HG02970 (cell line): ENCODE results near the gene OPA3.
A peak's percentile ranks its signal among the peaks of the same experiment; 100 is the strongest.
"Not testable (repeated sequence)": the region's sequence is repeated elsewhere in the genome, so short reads cannot be mapped to it uniquely, and the experiment has no call there.

Experiments
- ATAC-seq: cut with Tn5 transposase; IDR thresholded peaks from one replicate; pipeline ENCODE4 v1.9.1; 2021; ENCODE audit warnings: mild to moderate bottlenecking, moderate library complexity, moderate number of reproducible peaks; ENCODE audit not compliant: unreplicated experiment, low FRiP score

Gene OPA3

DNA sequence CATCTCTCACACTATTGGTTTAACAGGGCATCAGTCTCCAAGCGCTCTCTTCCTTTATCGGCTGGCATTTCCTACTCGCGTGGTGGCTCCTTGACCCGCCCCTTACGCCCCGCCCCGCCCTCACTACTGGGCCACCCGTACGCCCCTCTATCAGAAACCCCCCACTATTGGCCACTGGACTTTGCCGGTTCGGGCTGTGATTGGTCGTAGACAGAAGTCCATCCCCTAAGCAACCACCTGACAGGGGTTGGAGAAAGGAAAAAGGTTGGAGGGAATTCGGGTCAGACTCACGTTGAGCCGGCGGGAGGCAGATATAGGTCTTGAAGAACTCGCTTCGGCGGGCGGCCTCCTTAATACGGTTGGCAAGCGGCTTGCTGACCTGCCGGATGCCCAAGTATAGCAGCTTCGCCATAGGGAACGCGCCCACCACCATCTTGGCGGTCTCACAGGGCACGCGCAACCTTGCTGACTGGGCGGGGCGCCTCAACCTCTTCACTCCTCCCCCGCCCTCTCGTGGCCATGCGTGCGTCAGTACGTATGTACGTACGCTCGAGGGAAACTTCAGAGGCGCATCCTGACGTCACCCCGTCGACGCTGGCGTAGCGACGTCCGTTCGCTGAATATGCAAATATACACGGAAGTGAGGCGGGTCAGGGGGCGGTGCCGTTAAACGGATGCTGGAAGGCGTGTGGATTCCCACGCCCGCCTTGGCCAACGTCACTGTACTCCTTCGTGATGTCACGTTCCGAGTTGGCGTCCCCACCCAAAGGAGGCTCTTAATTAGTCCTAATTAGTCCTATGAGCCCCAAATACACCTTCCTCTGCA lies at the start of gene OPA3:
OPA3 (minus strand) TSS at position 471 of the 826 bp plus-strand sequence; CDS start at position 433, 38 bp downstream.
- peak; percentile 92 for ATAC-seq

GRCh38 chr19:45632468-45633196 lies 48.0 kb upstream of the OPA3 start:
- ATAC-seq: no peak

GRCh38 chr19:45630463-45630862 lies 45.9 kb upstream of the OPA3 start:
- ATAC-seq: no peak

GRCh38 chr19:45629704-45630103 lies 45.1 kb upstream of the OPA3 start:
- no peak for ATAC-seq

GRCh38 chr19:45628219-45628618 lies 43.6 kb upstream of the OPA3 start:
- not testable (repeated sequence) for ATAC-seq

GRCh38 chr19:45623984-45624383 lies 39.4 kb upstream of the OPA3 start:
- ATAC-seq: no peak

DNA sequence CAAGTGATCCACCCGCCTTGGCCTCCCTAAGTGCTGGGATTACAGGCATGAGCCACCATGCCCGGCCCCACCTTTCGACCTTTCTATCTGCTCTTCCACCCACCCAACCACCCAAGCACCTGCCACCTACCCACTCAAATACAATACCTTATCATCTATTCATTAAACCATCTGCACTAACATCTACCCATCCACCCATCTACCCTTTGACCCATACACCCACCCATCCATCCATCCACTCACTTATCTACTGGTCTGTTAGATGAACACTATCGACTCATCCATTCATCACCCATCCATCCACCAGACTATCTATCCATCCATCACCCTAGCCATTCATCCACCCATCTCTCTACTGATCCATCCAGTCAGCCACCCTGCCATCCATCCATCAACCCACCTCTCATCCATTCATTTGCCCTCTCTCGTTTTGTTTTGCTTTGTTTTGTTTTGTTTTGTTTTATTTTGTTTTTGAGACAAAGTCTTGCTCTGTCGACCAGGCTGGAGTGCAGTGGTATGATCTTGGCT lies 37.4 kb upstream of the OPA3 start:
- ATAC-seq: no peak

DNA sequence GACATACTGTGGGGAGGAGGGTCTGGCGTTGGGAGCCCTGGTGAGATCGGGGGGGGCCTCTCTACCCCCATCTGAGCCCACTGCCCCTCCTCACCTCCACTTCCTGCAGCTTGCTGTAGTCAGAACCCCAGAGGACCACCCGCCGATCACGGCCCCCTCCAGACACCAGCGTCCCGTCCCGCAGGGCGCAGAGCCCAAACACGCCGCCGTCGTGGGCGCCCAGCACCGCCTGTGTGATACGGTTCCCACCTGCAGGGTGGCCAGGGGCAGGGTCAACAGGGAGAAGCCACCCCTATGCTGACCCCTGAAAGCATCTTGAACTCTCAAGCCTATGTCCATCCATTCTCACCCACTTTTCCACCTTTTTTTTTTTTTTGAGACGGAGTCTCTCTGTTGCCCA lies 36.8 kb upstream of the OPA3 start:
- ATAC-seq: no peak

GRCh38 chr19:45616704-45617017 lies 32.1 kb upstream of the OPA3 start:
- no peak for ATAC-seq

- no peak for ATAC-seq
These were observed 31.4 kb upstream of the OPA3 start for GRCh38 chr19:45615795-45616703.

DNA sequence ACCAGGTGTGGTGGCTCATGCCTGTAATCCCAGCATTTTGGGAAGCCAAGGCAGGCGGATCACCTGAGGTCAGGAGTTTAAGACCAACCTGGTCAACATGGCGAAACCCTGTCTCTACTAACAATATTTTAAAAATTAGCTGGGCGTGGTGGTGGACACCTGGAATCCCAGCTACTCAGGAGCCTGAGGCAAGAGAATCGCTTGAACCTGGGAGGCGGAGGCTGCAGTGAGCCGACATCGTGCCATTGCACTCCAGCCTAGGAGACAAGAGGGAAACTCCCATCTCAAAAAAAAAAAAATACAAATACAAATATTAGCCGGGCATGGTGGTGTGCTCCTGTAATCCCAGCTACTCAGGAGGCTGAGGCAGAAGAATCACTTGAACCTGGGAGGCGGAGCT lies 30.5 kb upstream of the OPA3 start:
- not testable (repeated sequence) for ATAC-seq

GRCh38 chr19:45613926-45614725 lies 29.5 kb upstream of the OPA3 start:
- ATAC-seq: no peak

DNA sequence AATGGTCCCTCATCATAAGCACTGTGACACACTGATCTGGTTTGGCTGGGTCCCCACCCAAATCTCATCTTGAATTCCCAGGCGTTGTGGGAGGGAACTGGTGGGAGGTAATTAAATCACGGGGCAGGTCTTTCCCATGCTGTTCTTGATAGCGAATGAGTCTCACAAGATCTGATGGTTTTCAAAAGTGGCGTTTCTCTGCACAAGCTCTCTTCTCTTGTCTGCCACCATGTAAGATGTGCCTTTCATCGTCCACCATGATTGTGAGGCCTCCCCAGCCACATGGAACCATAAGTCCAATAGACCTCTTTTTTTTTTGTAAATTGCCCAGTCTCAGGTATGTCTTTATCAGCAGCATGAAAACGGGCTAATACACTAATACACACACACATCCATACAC lies 24.3 kb upstream of the OPA3 start:
- no peak for ATAC-seq

- no peak for ATAC-seq
These were observed 22.7 kb upstream of the OPA3 start for GRCh38 chr19:45607071-45608029.

GRCh38 chr19:45601524-45602374 lies 17.1 kb upstream of the OPA3 start, which contains the start of gene GPR4:
Gene GPR4, minus strand, starts transcription at chr19:45602212. Its CDS starts 10,346 bp downstream, at chr19:45591866.
- ATAC-seq: no peak

DNA sequence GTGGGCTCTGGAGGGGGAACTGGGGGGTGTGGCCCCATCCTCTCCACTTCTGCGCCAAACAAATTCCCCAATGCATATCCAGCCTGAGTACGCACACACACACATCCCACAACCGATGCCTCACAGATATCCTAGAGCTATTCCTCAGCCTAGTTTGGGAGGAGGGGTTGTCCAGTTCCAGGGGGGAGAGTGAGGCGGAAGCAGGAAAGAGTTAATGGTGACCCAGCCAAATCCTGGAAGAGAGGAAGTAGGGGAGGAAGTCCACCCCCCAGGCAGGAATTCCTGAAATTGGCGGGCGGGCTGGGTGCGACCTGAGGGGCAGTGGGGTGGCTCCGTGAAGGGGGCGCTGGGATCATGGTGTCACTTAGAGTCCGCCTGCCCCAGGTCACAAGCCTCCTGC lies 16.5 kb upstream of the OPA3 start:
- ATAC-seq: no peak

DNA sequence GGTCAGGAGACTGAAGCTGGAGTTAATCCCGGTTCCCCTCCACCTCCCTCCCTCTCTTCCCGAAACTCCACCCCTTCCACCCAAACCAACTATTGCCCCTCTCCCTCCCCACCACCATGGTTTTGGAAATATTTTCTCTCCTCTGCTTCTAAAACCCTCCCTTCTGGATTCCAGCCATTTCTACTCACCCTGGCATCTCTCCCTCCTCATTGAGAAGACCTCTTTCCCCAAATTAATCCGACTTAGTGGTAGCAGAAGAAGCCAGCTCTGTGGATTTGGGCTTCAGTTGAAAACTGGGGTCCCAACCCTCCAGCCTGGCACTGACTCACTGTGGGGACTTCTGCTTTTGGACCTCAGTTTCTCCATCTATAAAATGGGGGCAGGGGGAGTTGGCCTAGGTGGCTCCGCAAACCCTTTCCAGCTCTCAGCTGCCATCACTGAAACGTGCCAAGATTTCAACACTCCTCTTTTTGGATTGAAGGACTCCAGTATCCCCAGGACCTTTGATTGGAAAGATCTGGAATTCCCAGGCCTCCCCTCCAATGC lies 15.8 kb upstream of the OPA3 start:
- no peak for ATAC-seq
